Activated CD4-positive, alpha-beta memory T cell treated with anti-CD3 and anti-CD28 coated beads, Interleukin-2, amount 10 ng/mL, durations not matched to agents 7 days and 5 days (primary cell): ENCODE results near the gene DENND1B. TPM values are rescaled to one million over a fixed set of nuclear protein-coding genes. Genes with fewer than 3 reads are reported as not detected.

Source experiments
- CTCF ChIA-PET: fragments of 350-600 bp; sonication (Branson Sonifier 250); formaldehyde crosslinking; loops from one replicate; lab custom pipeline; 2021; ENCODE audit warnings: antibody characterized with exemption, inconsistent platforms; lab: Charles Lee
- POLR2A ChIA-PET: fragments of 350-600 bp; sonication (Branson Sonifier 250); formaldehyde crosslinking; loops from one replicate; lab custom pipeline; 2021; ENCODE audit warnings: antibody characterized with exemption; lab: Charles Lee
- DNase-seq: peaks from one replicate; pipeline ENCODE4 v3.0.0-alpha.2; 2020
- H3K27ac Mint-ChIP-seq: one replicate; pipeline ENCODE4 v1.8.0; 2021; ENCODE audit warnings: mild to moderate bottlenecking, mixed read lengths
- H3K27me3 Mint-ChIP-seq: one replicate; pipeline ENCODE4 v1.8.0; 2021; ENCODE audit warnings: mixed read lengths
- H3K36me3 Mint-ChIP-seq: one replicate; pipeline ENCODE4 v1.8.0; 2021; ENCODE audit warnings: low read depth, mixed read lengths
- H3K4me1 Mint-ChIP-seq: one replicate; pipeline ENCODE4 v1.8.0; 2021; ENCODE audit warnings: mixed read lengths
- H3K4me3 Mint-ChIP-seq: one replicate; pipeline ENCODE4 v1.8.0; 2021; ENCODE audit warnings: mild to moderate bottlenecking, mixed read lengths
- H3K9me3 Mint-ChIP-seq: one replicate; pipeline ENCODE4 v1.8.0; 2021; ENCODE audit warnings: mixed read lengths
- total RNA-seq, 2 experiments: library from RNA; stranded (reverse); gene quantifications; one replicate each; pipeline ENCODE4 v1.2.3, GENCODE V29; 2021

The DENND1B gene
- total RNA-seq, 2 experiments from 2014 or later = 30.6 to 31.0 TPM

DNA sequence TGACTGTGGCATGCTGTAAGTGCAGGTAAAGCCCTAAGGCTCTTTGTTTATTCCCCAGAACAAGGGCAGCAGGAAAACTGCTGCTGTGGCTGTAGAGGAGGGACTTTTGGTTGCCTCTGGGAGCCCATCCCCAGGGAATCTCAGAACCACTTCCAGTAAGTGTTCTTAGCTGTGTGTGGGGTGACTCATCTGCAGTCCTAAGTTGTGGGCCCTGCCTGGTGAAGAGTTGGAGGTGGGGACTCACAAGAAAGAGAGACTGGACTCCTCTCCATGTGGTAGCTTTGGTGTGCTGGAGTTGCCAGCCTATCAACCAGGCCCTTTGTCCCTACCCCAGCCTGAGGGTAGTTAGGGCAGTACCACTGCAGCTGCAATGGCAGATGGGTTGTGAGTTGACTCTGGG is 24.0 kb upstream of the DENND1B start:
- Mint-ChIP-seq H3K27me3 (peaks cover 11% of the 10 kb centered on the region), H3K4me1 (no peaks in the 10 kb centered on the region), H3K4me3 (no peak overlapping the region), H3K9me3 (peaks cover 27% of the 10 kb centered on the region), H3K27ac (no peak overlapping the region), H3K36me3 (peaks cover 17% of the 10 kb centered on the region)
- no peak for DNase-seq
- CTCF ChIA-PET = no interaction called here
- POLR2A ChIA-PET = no interaction called here

DNA sequence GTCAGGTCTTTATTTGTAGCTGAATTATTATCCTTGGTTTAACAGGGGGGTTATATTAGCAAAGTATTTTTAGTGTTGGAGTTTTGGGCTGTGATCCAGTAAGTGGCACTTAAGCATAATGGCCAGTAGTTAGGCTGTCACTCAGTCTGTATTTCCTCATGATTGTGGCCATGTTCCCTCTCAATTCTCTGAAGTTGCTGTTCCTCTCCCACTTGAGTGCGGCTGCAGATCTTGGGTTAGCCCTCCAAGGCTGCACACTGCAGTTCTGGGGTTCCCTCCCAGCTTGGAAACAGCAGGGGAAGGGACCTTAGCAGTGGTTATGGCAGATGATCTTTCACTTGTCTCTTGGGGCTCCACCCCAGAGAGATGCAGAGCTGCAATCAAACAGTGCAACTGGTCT is 23.2 kb upstream of the DENND1B start:
- CTCF ChIA-PET = no interaction called here
- Mint-ChIP-seq H3K9me3 (peaks cover 27% of the 10 kb centered on the region), H3K27ac (no peak overlapping the region)

DNA sequence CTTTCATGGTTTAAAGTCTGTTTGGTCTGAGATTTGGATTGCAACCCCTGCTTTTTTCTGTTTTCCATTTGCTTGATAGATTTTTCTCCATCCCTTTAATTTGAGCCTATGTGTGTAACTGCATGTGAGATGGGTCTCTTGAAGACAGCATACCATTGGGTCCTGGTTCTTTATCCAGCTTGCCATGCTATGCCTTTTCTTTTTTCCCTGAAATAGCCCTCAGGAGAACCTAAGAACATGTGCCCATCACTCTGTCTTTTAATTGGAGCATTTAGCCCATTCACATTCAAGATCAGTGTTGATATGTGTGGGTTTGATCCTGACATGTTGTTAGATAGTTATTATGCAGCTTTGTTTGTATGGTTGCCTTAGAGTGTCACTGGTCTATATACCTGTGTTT is 21.7 kb upstream of the DENND1B start:
- Mint-ChIP-seq H3K4me3 (no peak overlapping the region), H3K36me3 (peaks cover 17% of the 10 kb centered on the region), H3K27me3 (peaks cover 11% of the 10 kb centered on the region), H3K9me3 (peaks cover 27% of the 10 kb centered on the region), H3K27ac (no peak overlapping the region), H3K4me1 (no peaks in the 10 kb centered on the region)
- ChIA-PET CTCF (no interaction called here), POLR2A (no interaction called here)
- DNase-seq = no peak

More for the DNA sequence above, 23.2 kb upstream of the DENND1B start:
- POLR2A ChIA-PET = no interaction called here
- no peaks in the 10 kb centered on the region for H3K4me1 Mint-ChIP-seq
- no peak for DNase-seq
- H3K4me3 Mint-ChIP-seq = no peak overlapping the region
- H3K36me3 Mint-ChIP-seq = peaks cover 17% of the 10 kb centered on the region
- peaks cover 11% of the 10 kb centered on the region for H3K27me3 Mint-ChIP-seq

DNA sequence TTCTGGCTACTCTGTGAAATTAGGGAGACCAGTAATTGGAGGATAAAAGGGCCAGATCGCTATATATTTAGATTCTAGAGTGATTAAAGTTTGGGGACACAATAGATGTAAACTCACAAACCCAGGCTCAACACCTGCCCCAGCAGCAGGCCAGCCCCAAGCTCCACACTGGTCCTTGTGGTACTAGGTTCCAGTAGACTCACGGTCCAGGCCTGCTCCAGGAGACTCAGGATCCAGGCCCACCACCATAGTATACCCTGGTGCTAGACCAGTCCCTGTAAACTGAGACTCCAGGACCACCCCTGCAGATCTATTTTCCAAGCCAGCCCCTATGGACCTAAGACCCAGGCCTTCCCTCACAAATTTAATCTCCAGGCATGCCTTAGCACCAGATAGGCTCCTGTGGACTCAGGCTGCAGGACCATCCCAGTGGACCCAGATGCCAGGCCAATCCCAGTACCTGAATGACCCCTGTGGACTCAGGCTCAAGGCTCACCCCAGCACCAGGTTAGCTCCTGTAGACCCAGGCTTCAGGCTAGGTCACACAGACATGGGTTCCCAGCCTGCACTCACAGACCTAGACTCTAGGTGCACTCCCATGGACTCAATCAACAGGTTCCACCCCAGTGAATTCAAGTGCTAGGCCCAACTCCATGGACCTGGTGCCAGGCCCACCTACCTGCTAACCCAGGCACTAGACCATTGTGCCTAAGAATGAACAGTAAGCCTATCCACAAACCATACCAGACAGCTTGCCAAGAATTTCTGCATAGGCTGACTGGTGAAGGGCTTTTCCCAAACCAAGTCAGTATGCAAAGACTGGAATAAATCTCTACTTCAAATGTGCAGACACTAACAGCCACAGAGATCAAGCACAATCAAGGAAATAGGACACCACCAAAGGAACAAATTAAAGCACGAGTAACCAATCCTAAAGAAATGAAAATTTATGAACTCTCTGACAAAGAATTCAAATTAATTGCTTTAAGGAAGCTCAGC is 13.8 kb upstream of the DENND1B start:
- DNase-seq = no peak
- no peak overlapping the region for H3K4me3 Mint-ChIP-seq
- H3K27me3 Mint-ChIP-seq = no peaks in the 10 kb centered on the region
- no peaks in the 10 kb centered on the region for H3K9me3 Mint-ChIP-seq
- CTCF ChIA-PET = interaction anchor here (1.2 kb wide), 1 partner anchor 9 kb away, joined by 3 read pairs; no protein-coding TSS in a partner anchor
- no peaks in the 10 kb centered on the region for H3K36me3 Mint-ChIP-seq
- H3K27ac Mint-ChIP-seq = no peak overlapping the region
- H3K4me1 Mint-ChIP-seq = no peaks in the 10 kb centered on the region
- POLR2A ChIA-PET = no interaction called here

DNA sequence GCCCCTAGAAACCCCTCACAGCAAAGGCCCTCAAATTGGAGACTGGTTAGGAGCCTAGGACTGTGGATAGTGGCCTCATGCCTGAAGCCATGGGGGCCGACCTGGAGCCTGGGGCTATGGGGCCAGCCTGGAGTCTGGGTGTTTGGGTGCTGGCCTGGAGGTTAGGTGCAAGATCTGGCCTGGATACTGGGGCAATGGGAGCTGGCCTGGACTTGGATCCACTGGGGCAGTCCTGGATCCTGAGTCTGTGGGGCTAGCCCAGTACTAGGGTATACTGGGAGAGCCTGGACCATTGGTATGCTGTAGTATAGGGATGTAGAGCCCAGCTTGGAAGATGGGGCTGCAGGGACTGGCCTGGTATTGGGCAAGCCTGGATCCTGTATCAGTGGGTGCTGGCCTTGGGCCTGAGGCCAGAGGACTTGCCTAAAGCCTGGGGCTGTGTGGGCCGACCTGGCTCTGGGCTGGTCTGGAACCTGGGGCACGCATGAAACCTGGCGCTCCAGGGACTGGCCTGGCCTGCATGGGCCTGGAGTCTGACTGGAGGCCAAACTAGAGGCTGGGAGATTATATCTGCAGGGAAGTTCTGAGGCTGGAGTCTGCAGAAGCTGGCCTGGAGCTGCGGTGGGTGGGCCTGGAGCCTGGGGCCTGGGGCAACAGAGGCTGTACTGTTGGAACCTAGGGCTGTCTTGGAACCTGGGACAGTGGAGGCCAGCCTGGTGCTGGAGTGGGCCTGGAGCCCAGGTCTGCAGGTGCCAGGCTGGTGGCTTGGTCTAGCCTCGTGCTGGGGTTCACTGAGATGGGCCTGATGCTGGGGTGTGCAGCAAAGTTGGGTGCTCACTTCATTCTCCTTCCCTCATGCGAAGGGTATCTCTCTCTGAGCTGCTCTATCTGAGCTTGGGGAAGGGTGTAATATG is 12.6 kb upstream of the DENND1B start:
- H3K9me3 Mint-ChIP-seq = no peaks in the 10 kb centered on the region
- no peaks in the 10 kb centered on the region for H3K36me3 Mint-ChIP-seq
- CTCF ChIA-PET = no interaction called here
- H3K4me1 Mint-ChIP-seq = no peaks in the 10 kb centered on the region
- H3K4me3 Mint-ChIP-seq = no peak overlapping the region
- no peaks in the 10 kb centered on the region for H3K27me3 Mint-ChIP-seq
- POLR2A ChIA-PET = no interaction called here
- no peak overlapping the region for H3K27ac Mint-ChIP-seq
- no peak for DNase-seq

DNA sequence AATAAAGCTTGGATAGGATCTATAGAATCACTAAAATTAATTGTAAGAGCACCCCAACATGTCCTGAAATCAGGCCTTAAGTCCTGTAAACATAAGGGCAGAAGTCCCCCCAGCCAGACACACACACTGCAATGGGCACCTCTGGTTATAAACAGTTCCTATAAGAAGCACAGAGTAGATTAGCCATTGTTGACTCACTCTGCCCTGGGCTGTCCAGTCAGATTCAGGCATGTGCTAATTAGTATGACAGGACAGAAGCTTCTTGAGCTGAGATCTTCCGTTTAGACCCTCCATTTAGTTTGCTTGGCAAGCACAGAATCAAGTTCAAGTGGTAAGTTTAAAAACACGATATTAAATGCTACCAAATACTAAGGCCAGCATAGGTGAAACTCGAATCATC is 11.8 kb upstream of the DENND1B start:
- DNase-seq = no peak
- ChIA-PET CTCF (no interaction called here), POLR2A (no interaction called here)
- H3K4me1 Mint-ChIP-seq = no peaks in the 10 kb centered on the region
- no peaks in the 10 kb centered on the region for H3K27me3 Mint-ChIP-seq
- no peak overlapping the region for H3K4me3 Mint-ChIP-seq
- no peaks in the 10 kb centered on the region for H3K36me3 Mint-ChIP-seq
- no peaks in the 10 kb centered on the region for H3K9me3 Mint-ChIP-seq
- H3K27ac Mint-ChIP-seq = no peak overlapping the region

DNA sequence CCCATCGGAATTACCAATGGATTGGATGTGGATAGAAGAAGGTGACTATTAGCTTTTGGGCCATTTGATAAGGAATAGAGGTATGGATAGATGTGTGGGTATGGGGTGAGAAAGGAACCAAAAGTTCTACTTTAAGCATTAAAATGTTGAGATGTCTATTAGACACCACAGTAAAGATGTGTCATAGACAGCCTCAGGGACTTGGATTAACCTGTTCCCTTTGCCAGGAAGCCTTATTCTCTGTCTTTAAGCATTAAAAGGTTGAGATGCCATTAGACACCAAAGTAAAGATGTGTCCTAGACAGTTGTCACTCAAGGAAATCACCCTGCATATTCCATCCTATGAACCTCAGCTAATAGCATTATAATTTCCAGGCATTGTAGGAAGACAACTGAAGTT is 11.0 kb upstream of the DENND1B start:
- POLR2A ChIA-PET = interaction anchor here (2.1 kb wide), 1 partner anchor 11 kb away, joined by 5 read pairs; the partner anchor contains the start of gene DENND1B

DNA sequence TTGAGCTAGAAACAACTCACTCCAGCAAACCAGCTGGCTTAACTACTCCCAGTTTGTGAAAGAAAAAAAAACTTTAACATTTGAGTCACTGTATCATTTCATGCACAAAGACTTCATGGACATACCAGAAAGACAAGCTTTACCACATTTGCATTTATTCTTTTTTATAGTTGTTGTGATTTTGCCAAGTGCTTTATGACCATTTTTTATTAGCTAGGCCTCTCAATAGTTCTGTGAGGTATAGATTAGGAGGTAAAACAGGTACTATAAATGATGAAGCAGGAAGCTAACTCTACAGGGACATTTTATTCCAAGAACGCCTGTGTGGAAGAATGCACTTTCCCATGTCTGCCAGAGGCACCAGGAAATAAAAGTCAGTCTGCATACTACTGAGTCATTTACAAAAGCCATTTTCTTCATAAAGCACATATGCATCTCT is 8.2 kb upstream of the DENND1B start:
- Mint-ChIP-seq H3K27me3 (no peaks in the 10 kb centered on the region), H3K9me3 (no peaks in the 10 kb centered on the region), H3K4me3 (no peak overlapping the region), H3K4me1 (peaks cover 9% of the 10 kb centered on the region), H3K27ac (no peak overlapping the region), H3K36me3 (no peaks in the 10 kb centered on the region)
- no peak for DNase-seq
- ChIA-PET POLR2A (no interaction called here), CTCF (interaction anchor here (1.4 kb wide), 1 partner anchor 10 kb away, joined by 3 read pairs; no protein-coding TSS in a partner anchor)

More for the DNA sequence above, 11.0 kb upstream of the DENND1B start:
- Mint-ChIP-seq H3K27me3 (no peaks in the 10 kb centered on the region), H3K27ac (no peak overlapping the region), H3K4me3 (no peak overlapping the region), H3K9me3 (no peaks in the 10 kb centered on the region), H3K36me3 (no peaks in the 10 kb centered on the region), H3K4me1 (no peaks in the 10 kb centered on the region)
- DNase-seq = no peak
- CTCF ChIA-PET = no interaction called here

DNA sequence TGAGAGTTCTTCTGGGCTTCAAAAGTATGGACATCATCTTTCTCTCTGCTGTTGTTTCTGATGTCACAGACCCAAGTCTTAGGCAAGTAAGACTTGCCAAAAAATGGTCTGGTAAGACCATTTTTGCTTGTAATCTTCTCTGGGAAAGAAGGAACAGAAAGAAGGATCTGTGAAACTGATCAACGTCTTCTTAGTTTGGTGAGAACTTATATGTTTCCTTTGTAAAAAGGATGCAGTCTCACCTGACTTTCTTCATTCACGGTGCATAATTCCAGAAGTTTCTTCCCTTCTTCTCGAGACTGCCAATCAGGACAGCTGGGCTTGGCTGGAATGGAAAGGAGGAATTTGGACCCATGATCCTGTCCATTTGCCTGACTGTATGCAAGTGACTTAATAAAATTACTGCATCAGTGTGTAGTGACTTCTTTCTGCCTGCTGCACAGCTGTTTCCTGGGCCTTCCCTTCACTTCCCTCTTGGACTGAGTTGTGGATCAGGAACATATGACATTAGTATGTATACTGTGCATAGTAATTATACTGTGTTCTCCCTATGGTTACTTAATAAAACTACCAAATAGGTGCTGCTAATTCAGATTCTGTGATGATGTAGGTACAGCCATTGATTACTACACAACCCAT is 7.6 kb upstream of the DENND1B start:
- H3K27ac Mint-ChIP-seq = no peak overlapping the region
- no peaks in the 10 kb centered on the region for H3K9me3 Mint-ChIP-seq
- peaks cover 16% of the 10 kb centered on the region for H3K4me1 Mint-ChIP-seq
- ChIA-PET CTCF (interaction anchor here (1.4 kb wide), 1 partner anchor 9 kb away, joined by 3 read pairs; no protein-coding TSS in a partner anchor), POLR2A (no interaction called here)
- H3K36me3 Mint-ChIP-seq = no peaks in the 10 kb centered on the region
- no peaks in the 10 kb centered on the region for H3K27me3 Mint-ChIP-seq
- DNase-seq = no peak
- no peak overlapping the region for H3K4me3 Mint-ChIP-seq

DNA sequence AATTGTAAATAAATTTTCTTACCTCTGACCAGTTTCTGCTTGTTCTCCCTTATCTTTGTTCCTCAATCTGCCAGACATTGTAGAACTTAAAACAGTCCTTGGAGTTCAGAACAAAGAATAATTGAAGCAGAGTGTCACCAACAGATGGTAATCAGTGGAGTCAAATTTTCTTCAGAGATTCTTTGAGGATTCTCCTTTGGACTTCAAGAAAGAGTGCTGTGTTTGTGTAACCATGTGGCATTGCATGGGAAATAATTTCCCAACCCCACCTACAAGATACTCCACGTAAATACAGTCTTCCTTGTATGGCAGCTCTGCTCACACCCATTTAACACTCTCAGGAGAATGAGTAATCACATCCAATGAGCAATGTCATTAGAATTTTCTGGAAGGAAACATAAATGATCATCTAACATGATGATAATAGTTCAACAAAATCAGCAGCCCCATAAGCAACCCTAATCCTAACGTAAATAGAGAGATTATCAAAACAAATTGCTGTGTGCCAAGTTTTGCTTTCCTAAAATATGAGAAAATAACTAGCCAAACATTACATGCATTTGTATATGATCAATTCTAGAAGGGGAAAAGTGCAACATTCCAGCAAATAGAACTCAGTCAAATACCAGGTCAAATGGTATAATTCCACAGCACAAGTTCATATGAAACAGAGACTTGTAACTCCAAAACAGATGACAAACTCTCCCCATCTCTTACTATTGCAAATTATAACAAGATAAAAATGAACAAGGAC is 6.9 kb upstream of the DENND1B start:
- no peaks in the 10 kb centered on the region for H3K9me3 Mint-ChIP-seq
- ChIA-PET CTCF (no interaction called here), POLR2A (interaction anchor here (0.6 kb wide), 1 partner anchor 357 kb away, joined by 3 read pairs; no protein-coding TSS in a partner anchor)
- H3K4me3 Mint-ChIP-seq = no peak overlapping the region
- H3K36me3 Mint-ChIP-seq = no peaks in the 10 kb centered on the region
- DNase-seq = no peak
- no peak overlapping the region for H3K27ac Mint-ChIP-seq
- H3K27me3 Mint-ChIP-seq = no peaks in the 10 kb centered on the region
- H3K4me1 Mint-ChIP-seq = peaks cover 23% of the 10 kb centered on the region

DNA sequence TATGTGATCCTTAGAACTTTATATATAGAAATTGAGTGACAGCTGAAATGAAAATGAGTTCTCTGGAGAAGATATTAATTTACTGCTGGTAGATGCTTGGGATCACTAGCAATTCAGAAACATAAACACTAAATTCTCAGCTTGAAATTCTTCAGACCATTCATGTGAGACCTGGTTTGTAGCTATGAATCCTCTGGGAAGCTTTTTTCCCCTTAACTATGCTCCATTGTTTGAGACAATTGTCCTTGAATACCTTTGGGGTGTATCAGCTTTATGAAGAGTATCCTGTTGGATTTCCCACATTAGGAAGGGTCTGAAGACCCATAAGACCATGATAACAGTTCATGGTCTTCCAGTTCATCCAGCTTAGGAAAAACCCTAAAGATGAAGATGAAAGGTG is 4.6 kb upstream of the DENND1B start:
- POLR2A ChIA-PET = no interaction called here
- Mint-ChIP-seq H3K27me3 (no peaks in the 10 kb centered on the region), H3K36me3 (no peaks in the 10 kb centered on the region), H3K27ac (no peak overlapping the region), H3K4me1 (peaks cover 38% of the 10 kb centered on the region), H3K4me3 (no peak overlapping the region), H3K9me3 (no peaks in the 10 kb centered on the region)
- no peak for DNase-seq
- CTCF ChIA-PET = interaction anchor here (1.1 to 1.2 kb wide), 2 partner anchors 9 to 19 kb away, joined by 3 to 4 read pairs; no protein-coding TSS in a partner anchor
